ENCODE results near the gene XPNPEP1. TPM values are rescaled to one million over a fixed set of nuclear protein-coding genes. Genes with fewer than 3 reads are reported as not detected.
"Not testable (repeated sequence)": the region's sequence is repeated elsewhere in the genome, so short reads cannot be mapped to it uniquely, and the experiment has no call there.

The XPNPEP1 gene
- total and polyA plus RNA-seq, 4 donors = 28.4 to 68.9 (median 43.2) TPM

GRCh38 chr10:109920016-109920415 lies 3.3 kb downstream of the XPNPEP1 start:
- intact Hi-C loops (cut with DNase I) = loop anchor here in 1 of 2 donors (5.0 kb wide), 2 partner anchors 38 to 42 kb away; no protein-coding TSS in a partner anchor
- peaks cover 0 to 5% of the 10 kb centered on the region in 2 donors for H3K4me1 ChIP-seq (ENCODE audit: control insufficient read depth in 1 of 2, insufficient read depth in 2 of 2, low read length in 2 of 2)
- H3K36me3 ChIP-seq (ENCODE audit: control insufficient read depth in 1 of 2, insufficient read depth in 2 of 2, low read length in 1 of 2) = no peaks in the 10 kb centered on the region
- no peaks in the 10 kb centered on the region for H3K9me3 ChIP-seq (ENCODE audit: control insufficient read depth, low read length)
- ATAC-seq (ENCODE audit: low FRiP score) = no peak
- DNase-seq = no peak
- whole genome bisulfite sequencing, 2 donors = 90 to 94% methylated on average over 3 of the region's 3 CpGs
- no peaks in the 10 kb centered on the region for H3K27me3 ChIP-seq (ENCODE audit: control insufficient read depth in 1 of 2, insufficient read depth in 2 of 2, low read length in 1 of 2)
- no peak overlapping the region for H3K4me3 ChIP-seq (ENCODE audit: low read length in 2 of 2)
- H3K27ac ChIP-seq (ENCODE audit: low read depth in 1 of 2, low read length in 2 of 2) = no peak overlapping the region

DNA sequence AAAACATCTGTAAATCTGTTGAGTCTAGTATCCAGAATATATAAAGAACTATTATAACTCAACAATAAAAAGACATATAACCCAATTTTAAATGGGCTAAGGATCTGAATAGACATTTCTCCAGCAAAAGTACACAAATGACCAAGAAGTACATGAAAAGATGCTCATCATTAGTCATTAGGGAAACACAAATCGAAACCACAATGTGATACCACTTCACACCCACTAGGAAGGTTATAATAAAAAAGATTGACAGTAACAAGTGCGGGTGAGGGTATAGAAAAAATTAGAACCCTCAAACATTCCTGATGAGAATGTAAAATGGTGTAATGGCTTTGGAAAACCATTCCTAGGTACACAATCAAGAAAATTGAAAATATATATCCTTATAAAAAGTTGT lies 4.1 kb downstream of the XPNPEP1 start:
- Histone ChIP-seq H3K4me3 (ENCODE audit: low read length in 2 of 2) (no peak overlapping the region), H3K27me3 (ENCODE audit: control insufficient read depth in 1 of 2, insufficient read depth in 2 of 2, low read length in 1 of 2) (no peaks in the 10 kb centered on the region), H3K27ac (ENCODE audit: low read depth in 1 of 2, low read length in 2 of 2) (no peak overlapping the region), H3K4me1 (ENCODE audit: control insufficient read depth in 1 of 2, insufficient read depth in 2 of 2, low read length in 2 of 2) (peaks cover 0 to 5% of the 10 kb centered on the region in 2 donors), H3K36me3 (ENCODE audit: control insufficient read depth in 1 of 2, insufficient read depth in 2 of 2, low read length in 1 of 2) (no peaks in the 10 kb centered on the region), H3K9me3 (ENCODE audit: control insufficient read depth, low read length) (no peaks in the 10 kb centered on the region)
- ATAC-seq (ENCODE audit: low FRiP score) (no peak), DNase-seq (no peak)
- WGBS, 2 donors = 94 to 98% methylated on average over 2 of the region's 2 CpGs
- intact Hi-C loops (cut with DNase I) = no loop called here

- 94 to 95% methylated on average over 6 of the region's 6 CpGs for WGBS, 2 donors
- ATAC-seq (ENCODE audit: low FRiP score); H3K9me3 ChIP-seq (ENCODE audit: control insufficient read depth, low read length); H3K4me1 ChIP-seq (ENCODE audit: control insufficient read depth in 1 of 2, insufficient read depth in 2 of 2, low read length in 2 of 2); H3K36me3 ChIP-seq (ENCODE audit: control insufficient read depth in 1 of 2, insufficient read depth in 2 of 2, low read length in 1 of 2); intact Hi-C loops (cut with DNase I); H3K27me3 ChIP-seq (ENCODE audit: control insufficient read depth in 1 of 2, insufficient read depth in 2 of 2, low read length in 1 of 2); H3K27ac ChIP-seq (ENCODE audit: low read depth in 1 of 2, low read length in 2 of 2); H3K4me3 ChIP-seq (ENCODE audit: low read length in 2 of 2); DNase-seq: not testable (repeated sequence)
Observed at GRCh38 chr10:109918707-109919106, 4.6 kb downstream of the XPNPEP1 start.

- DNase-seq = no peak
- H3K36me3 ChIP-seq (ENCODE audit: control insufficient read depth in 1 of 2, insufficient read depth in 2 of 2, low read length in 1 of 2) = no peaks in the 10 kb centered on the region
- H3K4me1 ChIP-seq (ENCODE audit: control insufficient read depth in 1 of 2, insufficient read depth in 2 of 2, low read length in 2 of 2) = peaks cover 2 to 4% of the 10 kb centered on the region in 2 donors
- intact Hi-C loops (cut with DNase I) = no loop called here
- no peak for ATAC-seq (ENCODE audit: low FRiP score)
- no peak overlapping the region for H3K27ac ChIP-seq (ENCODE audit: low read depth in 1 of 2, low read length in 2 of 2)
- 61 to 64% methylated on average over 2 of the region's 2 CpGs for WGBS, 2 donors
- H3K27me3 ChIP-seq (ENCODE audit: control insufficient read depth in 1 of 2, insufficient read depth in 2 of 2, low read length in 1 of 2) = no peaks in the 10 kb centered on the region
- H3K9me3 ChIP-seq (ENCODE audit: control insufficient read depth, low read length) = no peaks in the 10 kb centered on the region
- no peak overlapping the region for H3K4me3 ChIP-seq (ENCODE audit: low read length in 2 of 2)
Observed at GRCh38 chr10:109915566-109915965, 7.7 kb downstream of the XPNPEP1 start.

GRCh38 chr10:109914966-109915365 lies 8.3 kb downstream of the XPNPEP1 start:
- Histone ChIP-seq H3K4me3 (ENCODE audit: low read length in 2 of 2) (no peak overlapping the region), H3K36me3 (ENCODE audit: control insufficient read depth in 1 of 2, insufficient read depth in 2 of 2, low read length in 1 of 2) (no peaks in the 10 kb centered on the region), H3K27ac (ENCODE audit: low read depth in 1 of 2, low read length in 2 of 2) (no peak overlapping the region), H3K9me3 (ENCODE audit: control insufficient read depth, low read length) (no peaks in the 10 kb centered on the region), H3K4me1 (ENCODE audit: control insufficient read depth in 1 of 2, insufficient read depth in 2 of 2, low read length in 2 of 2) (peaks cover 2 to 4% of the 10 kb centered on the region in 2 donors), H3K27me3 (ENCODE audit: control insufficient read depth in 1 of 2, insufficient read depth in 2 of 2, low read length in 1 of 2) (no peaks in the 10 kb centered on the region)
- ATAC-seq (ENCODE audit: low FRiP score) = no peak
- intact Hi-C loops (cut with DNase I) = no loop called here
- 30 to 37% methylated on average over 3 of the region's 3 CpGs for WGBS, 2 donors
- no peak for DNase-seq

DNA sequence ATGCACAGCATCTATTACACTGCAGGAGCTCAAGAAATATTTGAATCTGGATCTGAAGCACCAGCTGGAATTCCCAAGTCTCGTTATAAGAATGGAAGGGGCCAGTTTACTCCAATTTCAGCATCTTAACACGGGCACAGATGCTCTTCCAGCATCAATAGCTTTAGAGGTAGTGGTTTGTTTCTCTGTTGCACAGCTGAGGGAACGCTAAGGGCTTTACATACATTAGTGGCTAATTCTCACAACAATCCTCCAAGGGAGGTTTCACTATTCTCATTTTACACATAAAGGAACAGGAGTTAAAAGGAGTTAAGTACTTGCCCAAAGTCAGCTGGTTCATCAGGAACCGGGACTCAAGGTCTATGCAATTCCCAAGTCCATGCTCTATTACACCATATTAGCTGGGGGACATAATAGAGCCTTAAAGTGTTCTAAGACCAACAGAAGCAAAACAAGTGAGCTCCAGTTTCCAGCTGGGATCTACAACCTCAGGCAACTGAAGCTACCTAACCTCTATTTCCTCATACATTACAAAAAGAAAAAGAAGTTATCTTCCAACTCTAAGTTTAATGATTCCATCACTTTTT lies 9.9 kb downstream of the XPNPEP1 start:
- Histone ChIP-seq H3K4me3 (ENCODE audit: low read length in 2 of 2) (no peak overlapping the region), H3K36me3 (ENCODE audit: control insufficient read depth in 1 of 2, insufficient read depth in 2 of 2, low read length in 1 of 2) (no peaks in the 10 kb centered on the region), H3K9me3 (ENCODE audit: control insufficient read depth, low read length) (no peaks in the 10 kb centered on the region), H3K4me1 (ENCODE audit: control insufficient read depth in 1 of 2, insufficient read depth in 2 of 2, low read length in 2 of 2) (peaks cover 2 to 4% of the 10 kb centered on the region in 2 donors), H3K27me3 (ENCODE audit: control insufficient read depth in 1 of 2, insufficient read depth in 2 of 2, low read length in 1 of 2) (no peaks in the 10 kb centered on the region), H3K27ac (ENCODE audit: low read depth in 1 of 2, low read length in 2 of 2) (peak overlapping the region; percentile 72 to 95)
- ATAC-seq (ENCODE audit: low FRiP score) (no peak), DNase-seq (no peak)
- 21 to 26% methylated on average over 4 of the region's 4 CpGs for WGBS, 2 donors
- intact Hi-C loops (cut with DNase I) = loop anchor here in 1 of 2 donors (2.0 kb wide), 1 partner anchor 19 kb away; no protein-coding TSS in a partner anchor

- WGBS, 2 donors = 7% methylated on average over 2 of the region's 2 CpGs
- no peaks in the 10 kb centered on the region for H3K27me3 ChIP-seq (ENCODE audit: control insufficient read depth in 1 of 2, insufficient read depth in 2 of 2, low read length in 1 of 2)
- no peaks in the 10 kb centered on the region for H3K9me3 ChIP-seq (ENCODE audit: control insufficient read depth, low read length)
- peak; percentile 52 for ATAC-seq (ENCODE audit: low FRiP score)
- intact Hi-C loops (cut with DNase I) = loop anchor here in 1 of 2 donors (2.0 kb wide), 1 partner anchor 18 kb away; no protein-coding TSS in a partner anchor
- DNase-seq = no peak
- H3K36me3 ChIP-seq (ENCODE audit: control insufficient read depth in 1 of 2, insufficient read depth in 2 of 2, low read length in 1 of 2) = no peaks in the 10 kb centered on the region
- peak overlapping the region in 1 of 2 donors; percentile 95 for H3K27ac ChIP-seq (ENCODE audit: low read depth in 1 of 2, low read length in 2 of 2)
- H3K4me3 ChIP-seq (ENCODE audit: low read length in 2 of 2) = no peak overlapping the region
- H3K4me1 ChIP-seq (ENCODE audit: control insufficient read depth in 1 of 2, insufficient read depth in 2 of 2, low read length in 2 of 2) = peaks cover 2 to 4% of the 10 kb centered on the region in 2 donors
Observed at GRCh38 chr10:109912335-109913281, 10.7 kb downstream of the XPNPEP1 start.

DNA sequence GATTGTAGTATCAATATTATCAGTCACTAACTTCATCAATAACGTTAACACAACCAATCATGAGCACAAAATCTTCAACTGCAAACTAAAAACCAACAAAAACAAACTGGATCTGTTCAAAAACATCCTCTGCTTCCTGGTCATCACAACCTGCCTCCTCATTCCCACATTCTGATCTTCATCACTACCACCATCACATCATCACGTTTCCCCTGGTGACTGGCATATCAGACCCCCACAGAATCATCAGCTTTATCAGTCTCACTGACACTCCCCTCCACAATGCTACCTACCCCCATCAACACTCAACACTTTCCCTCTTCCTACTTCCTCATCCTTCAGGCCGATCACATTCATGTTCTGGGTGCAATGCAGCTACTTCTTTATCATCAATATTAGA lies 11.4 kb downstream of the XPNPEP1 start:
- DNase-seq = no peak
- intact Hi-C loops (cut with DNase I) = loop anchor here in 1 of 2 donors (2.0 kb wide), 1 partner anchor 17 kb away; no protein-coding TSS in a partner anchor

More for the DNA sequence above, 11.4 kb downstream of the XPNPEP1 start:
- Histone ChIP-seq H3K4me1 (ENCODE audit: control insufficient read depth in 1 of 2, insufficient read depth in 2 of 2, low read length in 2 of 2) (peaks cover 2 to 4% of the 10 kb centered on the region in 2 donors), H3K4me3 (ENCODE audit: low read length in 2 of 2) (no peak overlapping the region), H3K36me3 (ENCODE audit: control insufficient read depth in 1 of 2, insufficient read depth in 2 of 2, low read length in 1 of 2) (no peaks in the 10 kb centered on the region), H3K27me3 (ENCODE audit: control insufficient read depth in 1 of 2, insufficient read depth in 2 of 2, low read length in 1 of 2) (no peaks in the 10 kb centered on the region), H3K27ac (ENCODE audit: low read depth in 1 of 2, low read length in 2 of 2) (peak overlapping the region; percentile 57 to 88), H3K9me3 (ENCODE audit: control insufficient read depth, low read length) (no peaks in the 10 kb centered on the region)
- ATAC-seq (ENCODE audit: low FRiP score) = no peak
- 86 to 88% methylated on average over 3 of the region's 3 CpGs for WGBS, 2 donors
